Measurements from ENCODE around the gene TMEM143.

TMEM143 gene

GRCh38 chr19:48363810-48364597 lies at the start of gene TMEM143, which contains the start of gene SYNGR4:
Gene TMEM143 (minus strand): TSS chr19:48363940. CDS start chr19:48363920, 20 bp downstream.
Gene SYNGR4 (plus strand): TSS chr19:48364367. CDS start chr19:48365843, 1,476 bp downstream.
- no peaks in the 10 kb centered on the region for H3K27me3 Mint-ChIP-seq
- H3K9me3 Mint-ChIP-seq, result no peaks in the 10 kb centered on the region
- peaks cover 6% of the 10 kb centered on the region for H3K4me1 Mint-ChIP-seq
- peak within 1 kb of the TSS; percentile 96 for H3K4me3 Mint-ChIP-seq
- H3K36me3 Mint-ChIP-seq, result peaks cover 2% of the 10 kb centered on the region
- peak within 1 kb of the TSS; percentile 93 for H3K27ac Mint-ChIP-seq

GRCh38 chr19:48405850-48406249 lies 42.1 kb upstream of the TMEM143 start:
- Mint-ChIP-seq H3K4me1 (peaks cover 4% of the 10 kb centered on the region), H3K4me3 (no peak overlapping the region), H3K27ac (no peak overlapping the region), H3K27me3 (peaks cover 4% of the 10 kb centered on the region), H3K9me3 (no peaks in the 10 kb centered on the region), H3K36me3 (peaks cover 1% of the 10 kb centered on the region)

- Mint-ChIP-seq H3K4me1 (peaks cover 4% of the 10 kb centered on the region), H3K4me3 (no peak overlapping the region), H3K36me3 (peaks cover 1% of the 10 kb centered on the region), H3K27ac (no peak overlapping the region), H3K9me3 (no peaks in the 10 kb centered on the region), H3K27me3 (peaks cover 4% of the 10 kb centered on the region)
Measured at GRCh38 chr19:48405010-48405659, 41.4 kb upstream of the TMEM143 start.

- Mint-ChIP-seq H3K4me3 (no peak overlapping the region), H3K9me3 (no peaks in the 10 kb centered on the region), H3K27me3 (peaks cover 4% of the 10 kb centered on the region), H3K27ac (peak overlapping the region; percentile 89), H3K4me1 (peaks cover 14% of the 10 kb centered on the region), H3K36me3 (peaks cover 1% of the 10 kb centered on the region)
Measured at GRCh38 chr19:48403606-48404005, 39.9 kb upstream of the TMEM143 start.

- Mint-ChIP-seq H3K27ac (no peak overlapping the region), H3K36me3 (peaks cover 1% of the 10 kb centered on the region), H3K9me3 (no peaks in the 10 kb centered on the region), H3K4me1 (peaks cover 26% of the 10 kb centered on the region), H3K4me3 (no peak overlapping the region), H3K27me3 (peaks cover 11% of the 10 kb centered on the region)
Measured at GRCh38 chr19:48401287-48401686, 37.5 kb upstream of the TMEM143 start.

GRCh38 chr19:48400018-48400742 lies 36.4 kb upstream of the TMEM143 start:
- Mint-ChIP-seq H3K36me3 (no peaks in the 10 kb centered on the region), H3K27me3 (peaks cover 12% of the 10 kb centered on the region), H3K4me1 (peaks cover 34% of the 10 kb centered on the region), H3K27ac (peak overlapping the region; percentile 33), H3K4me3 (no peak overlapping the region), H3K9me3 (no peaks in the 10 kb centered on the region)

- H3K27ac Mint-ChIP-seq, result peak overlapping the region; percentile 73
- no peaks in the 10 kb centered on the region for H3K36me3 Mint-ChIP-seq
- peaks cover 46% of the 10 kb centered on the region for H3K4me1 Mint-ChIP-seq
- no peaks in the 10 kb centered on the region for H3K9me3 Mint-ChIP-seq
- peaks cover 18% of the 10 kb centered on the region for H3K27me3 Mint-ChIP-seq
- H3K4me3 Mint-ChIP-seq, result peak overlapping the region; percentile 86
Measured at GRCh38 chr19:48398375-48399235, 34.9 kb upstream of the TMEM143 start.

- Mint-ChIP-seq H3K27me3 (peaks cover 18% of the 10 kb centered on the region), H3K4me1 (peaks cover 43% of the 10 kb centered on the region), H3K27ac (peak overlapping the region; percentile 82), H3K4me3 (peak overlapping the region; percentile 86), H3K9me3 (no peaks in the 10 kb centered on the region), H3K36me3 (no peaks in the 10 kb centered on the region)
Measured at GRCh38 chr19:48398102-48398374, 34.3 kb upstream of the TMEM143 start.

- H3K27ac Mint-ChIP-seq, result peak overlapping the region; percentile 82
- peaks cover 18% of the 10 kb centered on the region for H3K27me3 Mint-ChIP-seq
- H3K36me3 Mint-ChIP-seq, result no peaks in the 10 kb centered on the region
- peaks cover 48% of the 10 kb centered on the region for H3K4me1 Mint-ChIP-seq
- no peaks in the 10 kb centered on the region for H3K9me3 Mint-ChIP-seq
- peak overlapping the region; percentile 86 for H3K4me3 Mint-ChIP-seq
Measured at GRCh38 chr19:48397263-48398101, 33.7 kb upstream of the TMEM143 start.

GRCh38 chr19:48396824-48397176 lies 33.1 kb upstream of the TMEM143 start:
- Mint-ChIP-seq H3K4me1 (peaks cover 51% of the 10 kb centered on the region), H3K27ac (no peak overlapping the region), H3K27me3 (peaks cover 18% of the 10 kb centered on the region), H3K9me3 (no peaks in the 10 kb centered on the region), H3K36me3 (no peaks in the 10 kb centered on the region), H3K4me3 (no peak overlapping the region)

- Mint-ChIP-seq H3K36me3 (no peaks in the 10 kb centered on the region), H3K27me3 (peaks cover 18% of the 10 kb centered on the region), H3K4me1 (peaks cover 54% of the 10 kb centered on the region), H3K27ac (no peak overlapping the region), H3K9me3 (no peaks in the 10 kb centered on the region), H3K4me3 (no peak overlapping the region)
Measured at GRCh38 chr19:48396016-48396823, 32.5 kb upstream of the TMEM143 start.

- no peaks in the 10 kb centered on the region for H3K9me3 Mint-ChIP-seq
- no peak overlapping the region for H3K27ac Mint-ChIP-seq
- no peaks in the 10 kb centered on the region for H3K36me3 Mint-ChIP-seq
- no peak overlapping the region for H3K4me3 Mint-ChIP-seq
- H3K4me1 Mint-ChIP-seq, result peaks cover 54% of the 10 kb centered on the region
- peaks cover 18% of the 10 kb centered on the region for H3K27me3 Mint-ChIP-seq
Measured at GRCh38 chr19:48395499-48395898, 31.8 kb upstream of the TMEM143 start.

- H3K4me1 Mint-ChIP-seq, result peaks cover 58% of the 10 kb centered on the region
- no peak overlapping the region for H3K27ac Mint-ChIP-seq
- peaks cover 18% of the 10 kb centered on the region for H3K27me3 Mint-ChIP-seq
- H3K4me3 Mint-ChIP-seq, result peak overlapping the region; percentile 15
- H3K9me3 Mint-ChIP-seq, result no peaks in the 10 kb centered on the region
- no peaks in the 10 kb centered on the region for H3K36me3 Mint-ChIP-seq
Measured at GRCh38 chr19:48395170-48395455, 31.4 kb upstream of the TMEM143 start.
